NB4 (cell line): Measurements from ENCODE around the gene PDHX.

Experiments used
- DNase-seq: peaks from one replicate; pipeline ENCODE4 v3.0.0; 2010; ENCODE audit warnings: low read depth
- H3K4me3 ChIP-seq: one replicate; pipeline ENCODE4 v1.5.1; 2011; ENCODE audit warnings: mild to moderate bottlenecking, low read depth, low read length, moderate library complexity
- CTCF ChIP-seq: IDR thresholded peaks from one replicate; pipeline ENCODE4 v1.5.1; 2012; ENCODE audit warnings: low read depth, low read length
- MAX ChIP-seq: IDR thresholded peaks from 2 replicates; pipeline ENCODE4 v1.6.1; 2011; ENCODE audit warnings: low read depth, low read length
- MYC ChIP-seq: IDR thresholded peaks from 2 replicates; pipeline ENCODE4 v1.6.1; 2011; ENCODE audit warnings: low read depth, low read length
- POLR2A ChIP-seq: IDR thresholded peaks from 2 replicates; pipeline ENCODE4 v1.6.1; 2011; ENCODE audit warnings: mild to moderate bottlenecking; ENCODE audit not compliant: insufficient read length; ENCODE audit errors: extremely low read depth

PDHX gene

GRCh38 chr11:34916015-34916842, at the start of gene PDHX, which contains the start of gene APIP:
Gene PDHX (plus strand): TSS chr11:34916618. CDS start chr11:34916656, 38 bp downstream.
Gene APIP (minus strand): TSS chr11:34916379. CDS start chr11:34916284, 95 bp downstream.
- H3K4me3 ChIP-seq = peak within 1 kb of the TSS; percentile 95

GRCh38 chr11:34869425-34869824, 47.0 kb upstream of the PDHX start:
- H3K4me3 ChIP-seq = no peak overlapping the region
- peak; percentile 9 for DNase-seq
- TF ChIP-seq CTCF (peak; percentile 17), MAX (no peak), POLR2A (no peak), MYC (no peak)

More at GRCh38 chr11:34916015-34916842, at the start of gene PDHX, which contains the start of gene APIP:
- TF ChIP-seq CTCF = no peak
- TF ChIP-seq MYC = peak; percentile 15; the same call in 1 of the 2 replicates
- TF ChIP-seq MAX = peak; percentile 64
- peak; percentile 90 for TF ChIP-seq POLR2A
- DNase-seq = peak; percentile 99

GRCh38 chr11:34870548-34871196, 45.7 kb upstream of the PDHX start:
- no peak overlapping the region for H3K4me3 ChIP-seq
- DNase-seq = no peak
- TF ChIP-seq MAX (no peak), MYC (no peak), CTCF (no peak), POLR2A (no peak)

- no peak overlapping the region for H3K4me3 ChIP-seq
- TF ChIP-seq MAX (no peak), CTCF (no peak), MYC (no peak), POLR2A (no peak)
- DNase-seq = no peak
These were observed 42.2 kb upstream of the PDHX start for GRCh38 chr11:34874202-34874601.

- no peak for TF ChIP-seq MAX
- TF ChIP-seq CTCF = no peak
- TF ChIP-seq MYC = no peak
- no peak for TF ChIP-seq POLR2A
- no peak for DNase-seq
- no peak overlapping the region for H3K4me3 ChIP-seq
These were observed 38.9 kb upstream of the PDHX start for GRCh38 chr11:34877375-34877975.
